HepG2 (cell line): ENCODE data around the gene SLC4A9. TPM values are rescaled to one million over a fixed set of nuclear protein-coding genes. Genes with fewer than 3 reads are reported as not detected.

Experiments used
- JUND ChIP-seq: sonication (generic); formaldehyde crosslinking; IDR thresholded peaks from 2 replicates; pipeline ENCODE4 v1.8.0; 2022; ENCODE audit warnings: mild to moderate bottlenecking, missing genetic modification reagents
- KLF9 ChIP-seq: IDR thresholded peaks from 2 replicates; pipeline ENCODE4 v1.6.1; 2016; ENCODE audit warnings: low read depth
- MAF1 ChIP-seq: sonication (generic); formaldehyde crosslinking; IDR thresholded peaks from 2 replicates; pipeline ENCODE4 v1.5.0; 2020; ENCODE audit warnings: missing genetic modification reagents, borderline replicate concordance
- MED8 ChIP-seq: sonication (generic); formaldehyde crosslinking; IDR thresholded peaks from 2 replicates; pipeline ENCODE4 v1.8.1; 2023; ENCODE audit warnings: mild to moderate bottlenecking, missing genetic modification reagents; ENCODE audit not compliant: insufficient replicate concordance
- MZF1 ChIP-seq: sonication (generic); formaldehyde crosslinking; IDR thresholded peaks from 2 replicates; pipeline ENCODE4 v1.8.1; 2023; ENCODE audit warnings: mild to moderate bottlenecking, missing genetic modification reagents, borderline replicate concordance
- NR2C2 ChIP-seq: sonication (generic); formaldehyde crosslinking; IDR thresholded peaks from 2 replicates; pipeline ENCODE4 v1.4.0; 2020; ENCODE audit warnings: missing genetic modification reagents, mild to moderate bottlenecking, moderate library complexity, borderline replicate concordance
- ONECUT2 ChIP-seq: sonication (generic); formaldehyde crosslinking; IDR thresholded peaks from 2 replicates; pipeline ENCODE4 v1.4.0; 2020; ENCODE audit warnings: missing genetic modification reagents
- RBFOX2 ChIP-seq: fragments of 200-400 bp; formaldehyde crosslinking; IDR thresholded peaks from 2 replicates; pipeline ENCODE4 v1.6.1; 2017; ENCODE audit warnings: low read depth, mild to moderate bottlenecking, low read length
- TOPORS ChIP-seq: sonication (generic); formaldehyde crosslinking; IDR thresholded peaks from 2 replicates; pipeline ENCODE4 v1.8.0; 2023; ENCODE audit warnings: mild to moderate bottlenecking, missing genetic modification reagents
- ZFP1 ChIP-seq: IDR thresholded peaks from 2 replicates; pipeline ENCODE4 v1.6.1; 2016
- ZMYM2 ChIP-seq: sonication (generic); formaldehyde crosslinking; IDR thresholded peaks from 2 replicates; pipeline ENCODE4 v1.8.0; 2022; ENCODE audit warnings: mild to moderate bottlenecking, missing genetic modification reagents
- ZNF510 ChIP-seq: sonication (generic); formaldehyde crosslinking; IDR thresholded peaks from 2 replicates; pipeline ENCODE4 v1.4.0; 2020; ENCODE audit warnings: low read depth, mild to moderate bottlenecking, missing genetic modification reagents
- ZNF530 ChIP-seq: sonication (generic); formaldehyde crosslinking; IDR thresholded peaks from 2 replicates; pipeline ENCODE4 v1.5.0; 2020; ENCODE audit warnings: low read depth, mild to moderate bottlenecking, missing genetic modification reagents
- ZNF550 ChIP-seq: sonication (generic); formaldehyde crosslinking; IDR thresholded peaks from 2 replicates; pipeline ENCODE4 v1.4.0; 2020; ENCODE audit warnings: mild to moderate bottlenecking, missing genetic modification reagents, borderline replicate concordance
- polyA plus RNA-seq, 8 experiments: library from polyadenylated mRNA; depleted of rRNA in 3 of 8; stranded (reverse) in 7 of 8; unstranded in 1 of 8; fragments of >200 nt; fragmentation: Illumina TruSeq in 4 of 8; extraction: Trizol in 4 of 8; gene quantifications; 2 replicates each; pipeline versions ENCODE4 v1.2.1 to v1.2.3, GENCODE V29; 2011 to 2016; ENCODE audit warnings: low read depth in 4 of 8, missing spikeins in 1 of 8, mixed read lengths in 1 of 8; ENCODE audit not compliant: insufficient read depth in 1 of 8
- total RNA-seq, 5 experiments: library from RNA; depleted of rRNA; stranded (reverse); fragments of >200 nt; fragmentation: Illumina TruSeq; extraction: Trizol; gene quantifications; 2 replicates each; pipeline ENCODE4 v1.2.3, GENCODE V29; 2016; ENCODE audit warnings: low read depth in 1 of 5
- TF ChIP-seq, protein P1 (sequence below), 2 experiments: sonication (generic) in 1 of 2; formaldehyde crosslinking in 1 of 2; IDR thresholded peaks; 2 replicates each; pipeline versions ENCODE4 v1.5.1 to v1.6.1; 2011 to 2020; ENCODE audit warnings: borderline replicate concordance in 1 of 2, low read depth in 1 of 2, low read length in 1 of 2, mild to moderate bottlenecking in 1 of 2, missing genetic modification reagents in 1 of 2, moderate library complexity in 1 of 2
- TF ChIP-seq, protein P2 (sequence below): sonication (generic); formaldehyde crosslinking; IDR thresholded peaks from 2 replicates; pipeline ENCODE4 v1.4.0; 2020; ENCODE audit warnings: missing genetic modification reagents, borderline replicate concordance
- TF ChIP-seq, protein P3 (sequence below): sonication (generic); formaldehyde crosslinking; IDR thresholded peaks from 2 replicates; pipeline ENCODE4 v1.4.0; 2020; ENCODE audit warnings: missing genetic modification reagents
- TF ChIP-seq, protein P4 (sequence below): sonication (generic); formaldehyde crosslinking; IDR thresholded peaks from 2 replicates; pipeline ENCODE4 v1.4.0; 2020; ENCODE audit warnings: mild to moderate bottlenecking, missing genetic modification reagents, borderline replicate concordance
- TF ChIP-seq, protein P5 (sequence below): sonication (generic); formaldehyde crosslinking; IDR thresholded peaks from 2 replicates; pipeline ENCODE4 v1.8.1; 2022; ENCODE audit warnings: mild to moderate bottlenecking, missing genetic modification reagents

The SLC4A9 gene
- total and polyA plus RNA-seq, 2 of the 13 experiments (the other 11 are each of a cell fraction or from before 2014, with no cell fraction given), result not detected

DNA sequence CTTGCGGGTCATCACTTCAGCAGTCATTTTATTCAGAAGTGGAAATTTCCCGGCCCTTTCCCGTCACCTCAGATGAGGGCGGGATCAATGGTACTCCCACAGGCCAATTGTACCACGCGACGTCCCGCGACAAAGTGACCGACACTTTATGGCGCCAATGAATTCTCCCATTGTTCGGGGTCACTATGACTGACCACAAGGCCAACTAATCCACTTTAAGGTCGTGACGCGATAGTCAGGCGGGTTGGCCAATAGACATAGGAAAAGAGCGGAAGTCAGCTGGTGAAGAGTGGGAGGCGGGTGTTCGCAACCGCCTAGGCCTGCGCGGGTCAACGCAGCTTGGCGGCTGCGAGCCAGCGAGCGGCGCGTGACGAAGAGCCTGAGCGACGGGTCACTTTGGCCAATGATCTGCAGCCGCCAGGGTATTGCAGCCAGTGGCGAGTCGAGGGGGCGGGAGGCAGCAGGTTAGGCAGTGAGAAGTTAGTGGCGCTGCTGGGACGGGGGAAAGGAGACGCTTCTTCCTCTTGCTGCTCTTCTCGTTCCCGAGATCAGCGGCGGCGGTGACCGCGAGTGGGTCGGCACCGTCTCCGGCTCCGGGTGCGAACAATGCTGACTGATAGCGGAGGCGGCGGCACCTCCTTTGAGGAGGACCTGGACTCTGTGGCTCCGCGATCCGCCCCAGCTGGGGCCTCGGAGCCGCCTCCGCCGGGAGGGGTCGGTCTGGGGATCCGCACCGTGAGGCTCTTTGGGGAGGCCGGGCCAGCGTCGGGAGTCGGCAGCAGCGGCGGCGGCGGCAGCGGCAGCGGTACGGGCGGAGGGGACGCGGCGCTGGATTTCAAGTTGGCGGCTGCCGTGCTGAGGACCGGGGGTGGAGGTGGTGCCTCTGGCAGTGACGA, 41.6 kb downstream of the SLC4A9 start, which contains the start of gene ANKHD1 (continued):
- TF ChIP-seq, protein P1, sequence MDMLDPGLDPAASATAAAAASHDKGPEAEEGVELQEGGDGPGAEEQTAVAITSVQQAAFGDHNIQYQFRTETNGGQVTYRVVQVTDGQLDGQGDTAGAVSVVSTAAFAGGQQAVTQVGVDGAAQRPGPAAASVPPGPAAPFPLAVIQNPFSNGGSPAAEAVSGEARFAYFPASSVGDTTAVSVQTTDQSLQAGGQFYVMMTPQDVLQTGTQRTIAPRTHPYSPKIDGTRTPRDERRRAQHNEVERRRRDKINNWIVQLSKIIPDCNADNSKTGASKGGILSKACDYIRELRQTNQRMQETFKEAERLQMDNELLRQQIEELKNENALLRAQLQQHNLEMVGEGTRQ (IDR thresholded peaks at IDR 0.05; ENCODE audit: low read depth, low read length), result peak; percentile 66; the same call in 1 of the 2 replicates
- TF ChIP-seq, protein P1 (CRISPR knock-in tag; IDR thresholded peaks at IDR 0.05; ENCODE audit: borderline replicate concordance), result peak; percentile 81; the same call in 1 of the 2 replicates
- TF ChIP-seq ONECUT2, result peak; percentile 21; the same call in 1 of the 2 replicates
- TF ChIP-seq, protein P2, sequence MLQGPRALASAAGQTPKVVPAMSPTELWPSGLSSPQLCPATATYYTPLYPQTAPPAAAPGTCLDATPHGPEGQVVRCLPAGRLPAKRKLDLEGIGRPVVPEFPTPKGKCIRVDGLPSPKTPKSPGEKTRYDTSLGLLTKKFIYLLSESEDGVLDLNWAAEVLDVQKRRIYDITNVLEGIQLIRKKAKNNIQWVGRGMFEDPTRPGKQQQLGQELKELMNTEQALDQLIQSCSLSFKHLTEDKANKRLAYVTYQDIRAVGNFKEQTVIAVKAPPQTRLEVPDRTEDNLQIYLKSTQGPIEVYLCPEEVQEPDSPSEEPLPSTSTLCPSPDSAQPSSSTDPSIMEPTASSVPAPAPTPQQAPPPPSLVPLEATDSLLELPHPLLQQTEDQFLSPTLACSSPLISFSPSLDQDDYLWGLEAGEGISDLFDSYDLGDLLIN (CRISPR knock-in tag), result peak; percentile 90; the same call in 1 of the 2 replicates
- TF ChIP-seq ZFP1 (CRISPR knock-in tag), result no peak
- TF ChIP-seq MED8, result peak; percentile 88
- TF ChIP-seq, protein P3, sequence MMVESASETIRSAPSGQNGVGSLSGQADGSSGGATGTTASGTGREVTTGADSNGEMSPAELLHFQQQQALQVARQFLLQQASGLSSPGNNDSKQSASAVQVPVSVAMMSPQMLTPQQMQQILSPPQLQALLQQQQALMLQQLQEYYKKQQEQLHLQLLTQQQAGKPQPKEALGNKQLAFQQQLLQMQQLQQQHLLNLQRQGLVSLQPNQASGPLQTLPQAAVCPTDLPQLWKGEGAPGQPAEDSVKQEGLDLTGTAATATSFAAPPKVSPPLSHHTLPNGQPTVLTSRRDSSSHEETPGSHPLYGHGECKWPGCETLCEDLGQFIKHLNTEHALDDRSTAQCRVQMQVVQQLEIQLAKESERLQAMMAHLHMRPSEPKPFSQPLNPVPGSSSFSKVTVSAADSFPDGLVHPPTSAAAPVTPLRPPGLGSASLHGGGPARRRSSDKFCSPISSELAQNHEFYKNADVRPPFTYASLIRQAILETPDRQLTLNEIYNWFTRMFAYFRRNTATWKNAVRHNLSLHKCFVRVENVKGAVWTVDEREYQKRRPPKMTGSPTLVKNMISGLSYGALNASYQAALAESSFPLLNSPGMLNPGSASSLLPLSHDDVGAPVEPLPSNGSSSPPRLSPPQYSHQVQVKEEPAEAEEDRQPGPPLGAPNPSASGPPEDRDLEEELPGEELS (CRISPR knock-in tag), result 0 out of 2 replicates have a peak, but pooled peaks have one; percentile 15
- TF ChIP-seq MAF1 (CRISPR knock-in tag), result peak; percentile 59; the same call in 1 of the 2 replicates
- TF ChIP-seq, protein P4, sequence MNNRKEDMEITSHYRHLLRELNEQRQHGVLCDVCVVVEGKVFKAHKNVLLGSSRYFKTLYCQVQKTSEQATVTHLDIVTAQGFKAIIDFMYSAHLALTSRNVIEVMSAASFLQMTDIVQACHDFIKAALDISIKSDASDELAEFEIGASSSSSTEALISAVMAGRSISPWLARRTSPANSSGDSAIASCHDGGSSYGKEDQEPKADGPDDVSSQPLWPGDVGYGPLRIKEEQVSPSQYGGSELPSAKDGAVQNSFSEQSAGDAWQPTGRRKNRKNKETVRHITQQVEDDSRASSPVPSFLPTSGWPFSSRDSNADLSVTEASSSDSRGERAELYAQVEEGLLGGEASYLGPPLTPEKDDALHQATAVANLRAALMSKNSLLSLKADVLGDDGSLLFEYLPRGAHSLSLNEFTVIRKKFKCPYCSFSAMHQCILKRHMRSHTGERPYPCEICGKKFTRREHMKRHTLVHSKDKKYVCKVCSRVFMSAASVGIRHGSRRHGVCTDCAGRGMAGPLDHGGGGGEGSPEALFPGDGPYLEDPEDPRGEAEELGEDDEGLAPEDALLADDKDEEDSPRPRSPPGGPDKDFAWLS (CRISPR knock-in tag), result no peak
- peak; percentile 97 for TF ChIP-seq NR2C2 (CRISPR knock-in tag)
- TF ChIP-seq ZNF550 (CRISPR knock-in tag), result no peak
- TF ChIP-seq RBFOX2, result peak; percentile 92
- TF ChIP-seq, protein P5, sequence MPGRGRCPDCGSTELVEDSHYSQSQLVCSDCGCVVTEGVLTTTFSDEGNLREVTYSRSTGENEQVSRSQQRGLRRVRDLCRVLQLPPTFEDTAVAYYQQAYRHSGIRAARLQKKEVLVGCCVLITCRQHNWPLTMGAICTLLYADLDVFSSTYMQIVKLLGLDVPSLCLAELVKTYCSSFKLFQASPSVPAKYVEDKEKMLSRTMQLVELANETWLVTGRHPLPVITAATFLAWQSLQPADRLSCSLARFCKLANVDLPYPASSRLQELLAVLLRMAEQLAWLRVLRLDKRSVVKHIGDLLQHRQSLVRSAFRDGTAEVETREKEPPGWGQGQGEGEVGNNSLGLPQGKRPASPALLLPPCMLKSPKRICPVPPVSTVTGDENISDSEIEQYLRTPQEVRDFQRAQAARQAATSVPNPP (CRISPR knock-in tag), result no peak
- peak; percentile 50; the same call in 1 of the 2 replicates for TF ChIP-seq ZNF530
- TF ChIP-seq ZNF510 (CRISPR knock-in tag), result no peak
- TF ChIP-seq TOPORS (CRISPR knock-in tag), result no peak
- no peak for TF ChIP-seq MZF1 (CRISPR knock-in tag)
- no peak for TF ChIP-seq KLF9 (CRISPR knock-in tag)
- peak; percentile 2; the same call in 1 of the 2 replicates for TF ChIP-seq JUND (CRISPR knock-in tag)
- no peak for TF ChIP-seq ZMYM2 (CRISPR knock-in tag)
